GM18861 (cell line): Measurements from ENCODE around the gene ARHGAP9.
"Not testable (repeated sequence)": the region's sequence is repeated elsewhere in the genome, so short reads cannot be mapped to it uniquely, and the experiment has no call there.

Experiments
- ATAC-seq: cut with Tn5 transposase; IDR thresholded peaks from one replicate; pipeline ENCODE4 v1.9.1; 2021; ENCODE audit not compliant: unreplicated experiment

The ARHGAP9 gene

DNA sequence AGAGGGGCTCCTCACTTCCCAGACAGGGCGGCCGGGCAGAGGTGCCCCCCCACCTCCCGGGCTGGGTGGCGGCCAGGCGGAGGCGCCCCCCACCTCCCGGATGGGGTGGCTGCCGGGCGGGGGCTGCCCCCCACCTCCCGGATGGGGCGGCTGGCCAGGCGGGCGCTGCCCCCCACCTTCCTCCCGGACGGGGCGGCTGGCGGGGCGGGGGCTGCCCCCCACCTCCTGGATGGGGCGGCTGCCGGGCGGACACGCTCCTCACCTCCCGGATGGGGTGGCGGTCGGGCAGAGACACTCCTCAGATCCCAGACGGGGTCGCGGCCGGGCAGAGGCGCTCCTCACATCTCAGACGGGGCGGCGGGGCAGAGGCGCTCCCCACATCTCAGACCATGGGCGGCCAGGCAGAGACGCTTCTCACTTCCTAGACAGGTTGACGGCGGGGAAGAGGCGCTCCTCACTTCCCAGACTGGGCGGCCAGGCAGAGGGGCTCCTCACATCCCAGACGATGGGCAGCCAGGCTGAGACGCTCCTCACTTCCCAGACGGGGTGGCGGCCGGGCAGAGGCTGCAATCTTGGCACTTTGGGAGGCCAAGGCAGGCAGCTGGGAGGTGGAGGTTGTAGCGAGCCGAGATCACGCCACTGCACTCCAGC lies 15.5 kb upstream of the ARHGAP9 start:
- ATAC-seq = not testable (repeated sequence)

DNA sequence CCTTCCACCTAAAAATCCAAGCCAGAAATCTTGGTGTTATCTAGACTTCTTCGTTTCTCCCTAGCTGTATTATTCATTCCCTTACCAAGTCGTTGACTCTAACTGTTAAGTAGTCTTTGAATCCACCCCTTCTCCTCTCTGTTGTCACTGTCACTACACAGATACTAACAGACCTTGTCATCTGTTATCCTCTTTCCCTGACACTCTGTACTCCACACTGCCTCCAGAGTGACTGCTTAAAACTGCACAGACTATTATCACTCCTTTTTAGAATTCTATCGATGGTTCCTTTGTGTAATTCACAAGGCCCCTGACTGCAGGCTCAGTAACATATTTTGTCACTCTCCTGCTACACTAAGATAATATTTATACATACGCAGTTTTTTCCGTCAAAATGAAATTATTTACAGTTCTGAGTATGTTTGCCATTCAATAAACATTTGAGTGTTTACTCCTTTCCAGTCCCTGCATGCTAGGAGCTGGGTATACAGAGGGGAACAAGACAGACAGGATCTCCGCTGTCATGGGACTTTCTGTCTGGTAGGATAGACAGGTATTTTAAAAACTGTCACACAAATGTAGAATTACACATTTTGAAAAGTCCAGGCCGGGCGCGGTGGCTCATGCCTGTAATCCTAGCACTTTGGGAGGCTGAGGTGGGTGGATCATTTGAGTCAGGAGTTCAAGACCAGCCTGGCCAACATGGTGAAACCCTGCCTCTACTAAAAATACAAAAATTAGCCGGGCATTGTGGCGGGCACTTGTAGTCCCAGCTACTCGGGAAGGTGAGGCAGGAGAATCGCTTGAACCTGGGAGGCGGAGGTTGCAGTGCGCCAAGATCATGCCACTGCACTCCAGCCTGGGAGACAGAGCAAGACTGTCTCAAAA lies 12.0 kb upstream of the ARHGAP9 start:
- no peak for ATAC-seq

DNA sequence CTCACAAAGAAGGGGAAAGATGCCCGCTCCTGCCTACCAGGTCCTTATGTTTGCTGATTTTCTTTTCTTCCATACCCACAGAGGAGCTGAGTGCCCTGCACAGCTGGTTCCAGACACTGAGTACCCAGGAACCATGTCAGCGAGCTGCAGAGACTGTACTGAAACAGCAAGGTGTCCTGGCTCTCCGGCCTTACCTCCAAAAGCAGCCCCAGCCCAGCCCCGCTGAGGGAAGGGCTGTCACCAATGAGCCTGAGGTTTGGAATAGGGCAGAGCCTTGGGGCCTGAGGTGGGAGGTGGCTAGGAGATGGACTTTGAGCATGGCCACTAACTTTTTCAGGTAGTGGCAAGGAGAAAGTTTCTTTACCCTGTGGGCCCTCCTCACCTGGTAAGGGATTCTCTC lies 10.5 kb upstream of the ARHGAP9 start:
- ATAC-seq = no peak

DNA sequence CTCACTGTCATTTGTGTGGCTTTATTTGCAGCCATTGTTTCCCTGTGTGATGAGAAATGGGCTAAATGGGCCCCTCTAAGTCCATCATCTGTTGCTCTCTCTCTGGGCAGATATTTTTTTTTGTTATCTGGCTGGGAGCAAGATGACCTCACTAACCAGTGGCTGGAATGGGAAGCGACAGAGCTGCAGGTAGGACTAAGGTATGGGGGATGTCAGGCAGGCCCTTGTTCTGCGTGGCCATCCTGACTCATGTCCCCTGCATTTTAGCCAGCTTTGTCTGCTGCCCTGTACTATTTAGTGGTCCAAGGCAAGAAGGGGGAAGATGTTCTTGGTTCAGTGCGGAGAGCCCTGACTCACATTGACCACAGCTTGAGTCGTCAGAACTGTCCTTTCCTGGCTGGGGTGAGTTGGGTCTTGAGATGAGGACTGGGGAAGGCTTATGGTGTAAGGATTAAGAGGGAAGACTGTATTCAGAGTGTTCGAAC lies 9.5 kb upstream of the ARHGAP9 start:
- no peak for ATAC-seq

DNA sequence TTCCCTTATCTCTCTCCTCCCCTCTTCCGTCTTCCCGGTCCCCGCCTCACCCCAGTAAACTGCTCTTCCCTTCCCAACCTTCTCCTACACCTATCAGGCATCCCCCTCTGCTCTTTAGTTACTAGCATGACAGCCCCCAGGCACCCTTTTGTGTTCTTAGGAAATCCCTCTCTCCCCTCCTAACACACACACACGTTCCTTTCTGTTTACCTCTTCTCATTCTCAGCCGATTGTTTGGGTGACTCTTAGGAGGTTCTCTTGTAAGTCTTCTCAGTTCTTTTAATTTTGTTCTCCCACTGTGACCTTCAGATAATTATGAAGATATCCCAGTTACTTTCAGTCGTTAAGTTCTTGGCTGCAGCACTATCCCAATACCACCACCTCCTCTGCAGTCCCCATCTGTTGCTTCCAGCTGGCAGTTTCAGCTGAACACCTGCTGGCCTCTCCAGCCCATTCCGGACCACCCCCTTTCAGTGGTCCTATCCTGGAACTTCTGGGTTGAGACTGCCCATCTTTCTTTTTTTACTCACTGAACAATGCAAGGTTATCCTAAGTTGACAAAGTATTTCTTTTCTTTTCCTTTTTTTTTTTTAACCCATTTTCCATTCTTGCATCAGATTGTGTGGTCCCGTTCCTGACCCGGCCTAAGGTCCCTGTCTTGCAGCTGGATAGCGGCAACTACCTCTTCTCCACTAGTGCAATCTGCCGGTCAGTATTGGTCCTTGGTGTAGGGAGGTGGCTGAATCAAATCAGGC lies 8.9 kb upstream of the ARHGAP9 start:
- no peak for ATAC-seq

DNA sequence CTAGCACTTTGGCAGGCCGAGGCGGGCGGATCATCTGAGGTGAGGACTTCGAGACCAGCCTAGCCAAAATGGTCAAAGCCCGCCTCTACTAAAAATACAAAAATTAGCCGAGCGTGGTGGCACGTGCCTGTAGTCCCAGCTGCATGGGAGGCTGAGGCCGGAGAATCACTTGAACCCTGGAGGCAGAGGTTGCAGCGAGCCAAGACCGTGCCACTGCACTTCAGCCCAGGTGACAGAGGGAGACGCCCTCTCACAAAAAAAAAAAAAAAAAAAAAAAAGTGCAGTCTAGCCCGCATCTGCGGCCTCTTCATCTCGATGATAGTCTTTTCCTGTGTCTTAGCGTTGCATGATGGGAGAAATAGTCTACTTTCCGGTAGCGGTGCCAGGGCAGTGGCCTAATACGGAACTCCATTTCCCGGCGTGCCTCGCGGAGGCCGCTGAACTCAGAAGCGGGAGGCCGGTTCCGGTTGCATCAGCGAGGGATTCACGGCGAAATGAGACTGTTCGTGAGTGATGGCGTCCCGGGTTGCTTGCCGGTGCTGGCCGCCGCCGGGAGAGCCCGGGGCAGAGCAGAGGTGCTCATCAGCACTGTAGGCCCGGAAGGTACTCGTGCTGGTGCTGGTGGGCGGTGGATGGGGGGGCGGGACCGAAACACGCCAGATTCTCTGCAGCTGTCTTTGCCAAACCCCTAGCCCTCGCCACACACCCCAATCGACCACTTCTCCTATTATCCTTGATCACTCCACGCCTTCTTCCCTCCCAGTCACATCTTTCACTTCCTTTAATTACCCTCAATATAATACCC lies 8.1 kb upstream of the ARHGAP9 start, which contains the start of gene MARS1:
MARS1 (plus strand) TSS at position 472 of the 805 bp plus-strand sequence; CDS start at position 495, 23 bp downstream.
- ATAC-seq = peak; percentile 97

DNA sequence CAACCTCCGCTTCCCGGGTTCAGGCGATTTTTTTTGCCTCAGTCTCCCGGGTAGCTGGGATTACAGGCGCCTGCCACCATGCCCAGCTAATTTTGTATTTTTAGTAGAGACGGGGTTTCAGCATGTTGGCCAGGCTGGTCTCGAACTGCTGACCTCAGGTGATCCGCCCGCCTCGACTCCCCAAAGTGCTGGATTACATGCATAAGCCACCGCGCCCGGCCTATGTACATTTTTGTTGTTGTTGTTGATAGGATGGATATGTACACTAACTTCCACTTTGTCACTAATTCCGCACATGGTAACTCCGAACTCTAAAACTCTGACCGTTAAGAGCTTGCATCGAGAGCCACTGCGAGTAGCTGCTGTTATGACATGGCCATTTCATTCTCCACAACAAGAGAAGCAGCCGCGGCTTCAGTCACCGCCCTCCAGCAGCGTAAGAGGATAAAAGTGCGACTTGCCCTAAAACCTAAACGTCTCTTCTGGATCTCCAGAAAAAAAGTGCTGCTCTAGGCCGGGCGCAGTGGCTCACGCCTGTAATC lies 7.5 kb upstream of the ARHGAP9 start:
- ATAC-seq = no peak

DNA sequence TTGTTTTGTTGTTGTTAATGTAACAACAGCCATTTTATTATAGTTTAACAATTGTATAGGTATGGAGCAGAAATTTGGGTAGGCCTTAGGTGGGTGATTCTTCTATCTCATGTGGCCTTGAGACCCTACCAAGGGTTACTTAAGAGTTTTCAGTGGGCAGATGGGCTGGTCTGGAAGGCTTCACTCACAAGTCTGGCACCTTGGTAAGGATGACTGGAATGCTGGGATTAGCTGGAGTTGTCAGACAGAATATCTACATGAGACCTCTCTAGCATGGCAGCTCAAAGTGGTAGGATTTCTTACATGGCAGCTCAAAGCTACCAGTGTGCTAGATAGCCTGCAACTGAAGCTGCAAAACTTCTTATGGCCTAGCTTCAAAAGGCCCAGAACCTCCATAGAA lies 6.0 kb upstream of the ARHGAP9 start:
- ATAC-seq = no peak

DNA sequence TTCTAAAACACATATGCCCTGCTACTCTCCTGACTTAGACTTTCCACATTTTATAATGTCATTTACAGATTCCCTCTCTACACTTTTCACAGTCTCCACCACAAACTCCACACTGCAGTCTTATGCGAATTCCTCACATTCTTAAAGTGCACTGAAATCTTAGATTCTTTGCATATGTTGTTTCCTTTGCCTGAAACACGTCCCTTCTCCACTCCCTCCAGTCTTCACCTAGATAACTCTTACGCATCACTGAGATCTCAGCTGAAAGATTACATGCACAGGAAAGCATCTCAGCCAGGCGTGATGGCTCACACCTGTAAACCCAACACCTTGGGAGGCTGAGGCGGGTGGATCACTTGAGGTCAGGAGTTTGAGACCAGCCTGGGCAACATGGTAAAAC lies 3.8 kb upstream of the ARHGAP9 start:
- ATAC-seq = no peak

DNA sequence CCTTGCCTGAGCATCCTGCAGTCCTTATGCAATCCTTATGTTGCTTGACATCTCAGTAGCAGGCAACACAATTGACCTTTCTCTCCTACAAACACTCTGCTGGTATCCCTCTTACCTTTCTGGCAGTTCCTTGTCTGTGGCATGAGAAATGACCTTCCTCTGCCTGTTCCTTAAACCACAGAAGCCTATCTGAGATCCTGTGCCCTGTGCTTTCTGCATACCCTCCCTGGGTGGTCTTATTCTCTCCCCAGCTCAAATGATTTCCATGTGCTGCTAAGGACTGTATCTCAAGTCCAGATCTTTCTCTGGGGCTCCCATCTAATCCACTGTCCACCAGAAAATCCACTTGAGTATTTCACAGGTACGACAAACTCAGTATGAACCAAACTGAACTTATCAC lies 2.0 kb upstream of the ARHGAP9 start:
- ATAC-seq = no peak

DNA sequence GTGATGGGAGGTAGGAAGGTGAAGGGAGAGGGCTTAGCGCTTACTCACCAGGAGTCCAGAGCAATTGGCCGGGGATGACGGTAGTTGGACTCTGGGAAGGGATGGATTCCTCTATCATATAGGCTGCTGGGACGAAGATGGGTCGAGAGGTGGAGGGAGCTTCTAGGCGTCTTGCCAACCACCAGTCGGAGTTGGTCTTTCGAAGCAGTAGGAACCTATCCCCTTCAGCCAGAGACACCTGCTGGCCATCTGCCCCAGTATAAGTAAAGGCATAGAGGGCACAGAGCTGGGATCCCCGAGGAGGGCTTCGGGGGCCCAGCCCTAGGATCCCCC lies 657 bp downstream of the ARHGAP9 start:
- ATAC-seq = no peak

DNA sequence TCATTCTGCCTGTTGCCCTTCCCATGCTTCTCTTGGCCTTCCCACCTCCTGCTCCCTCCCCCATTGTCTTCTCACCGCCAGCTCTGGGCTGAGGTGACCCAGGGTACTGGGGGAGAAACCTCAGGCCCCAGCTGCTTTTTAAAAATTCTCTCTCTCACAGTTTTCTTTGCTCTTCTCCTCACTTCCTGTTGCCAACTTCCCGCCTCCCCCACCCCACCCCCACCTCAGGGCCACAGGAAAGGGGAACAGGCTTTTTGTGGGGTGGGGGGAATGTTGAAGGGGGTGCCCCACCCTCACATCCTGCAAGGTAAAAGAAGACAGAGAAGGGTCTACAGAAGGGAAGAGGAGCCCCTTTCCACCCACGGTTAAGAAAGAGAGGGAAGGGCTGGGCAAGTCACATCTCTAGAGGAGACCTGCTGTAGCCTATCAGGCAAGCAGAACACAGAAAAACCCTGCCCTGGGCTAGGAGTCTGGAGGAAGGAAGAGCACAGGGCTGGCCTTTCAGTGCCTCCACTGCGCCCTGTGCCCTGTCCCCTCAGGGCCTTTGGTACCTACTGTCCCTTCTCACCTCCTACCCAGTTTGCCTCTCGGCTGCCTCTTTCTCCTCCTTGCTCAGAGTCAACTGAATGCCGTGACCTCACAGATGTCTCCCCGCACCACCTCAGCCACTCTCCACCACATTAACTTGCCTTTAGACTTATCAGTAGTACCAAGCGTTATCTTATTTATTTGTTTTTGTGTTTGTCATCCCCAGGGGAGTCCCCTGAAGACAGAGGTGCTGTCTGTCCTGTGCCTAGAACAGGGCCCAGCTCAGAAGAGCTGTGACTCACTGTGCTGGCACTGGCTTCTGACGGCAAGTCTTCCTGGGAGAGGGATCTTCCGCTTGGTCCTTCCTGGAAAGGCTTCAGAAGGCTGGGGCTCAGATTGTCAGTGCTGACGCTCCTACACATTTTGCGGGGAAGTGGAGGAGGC lies 1.7 kb downstream of the ARHGAP9 start:
- no peak for ATAC-seq

DNA sequence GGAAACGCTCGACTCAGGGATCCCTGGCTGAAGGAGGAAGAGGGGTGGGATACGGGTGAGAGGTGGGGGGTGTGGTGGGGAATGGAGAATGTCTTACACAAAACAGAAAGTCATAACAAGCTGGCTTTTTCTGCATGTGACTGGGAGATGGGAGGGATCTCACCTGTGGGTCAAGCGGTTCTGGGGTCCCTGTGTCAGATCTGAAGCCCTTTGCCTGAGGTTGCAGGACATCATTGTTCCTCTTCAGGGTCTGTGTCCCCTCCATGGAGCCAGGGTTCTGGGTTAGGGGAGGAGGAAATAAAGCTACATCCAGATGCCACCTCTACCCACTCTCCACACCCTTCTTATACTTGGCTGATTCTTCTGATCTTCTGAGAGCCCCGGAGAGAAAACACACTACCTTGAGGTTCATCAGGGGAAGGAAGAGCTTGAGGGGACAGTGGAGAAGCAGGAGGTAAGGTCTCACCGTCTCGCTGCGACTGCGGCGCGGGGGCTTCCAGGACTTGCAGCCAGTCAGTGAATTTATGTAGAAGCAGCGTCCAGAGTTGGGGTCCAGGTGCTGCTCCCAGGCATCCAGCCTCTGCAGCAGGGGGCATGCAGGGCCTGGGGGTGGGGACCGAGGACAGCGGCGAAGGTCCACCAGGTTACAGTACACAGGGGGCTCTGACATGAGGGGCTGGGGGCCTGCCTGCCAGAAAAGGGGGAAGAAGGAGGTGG lies 2.5 kb downstream of the ARHGAP9 start:
- ATAC-seq = no peak

DNA sequence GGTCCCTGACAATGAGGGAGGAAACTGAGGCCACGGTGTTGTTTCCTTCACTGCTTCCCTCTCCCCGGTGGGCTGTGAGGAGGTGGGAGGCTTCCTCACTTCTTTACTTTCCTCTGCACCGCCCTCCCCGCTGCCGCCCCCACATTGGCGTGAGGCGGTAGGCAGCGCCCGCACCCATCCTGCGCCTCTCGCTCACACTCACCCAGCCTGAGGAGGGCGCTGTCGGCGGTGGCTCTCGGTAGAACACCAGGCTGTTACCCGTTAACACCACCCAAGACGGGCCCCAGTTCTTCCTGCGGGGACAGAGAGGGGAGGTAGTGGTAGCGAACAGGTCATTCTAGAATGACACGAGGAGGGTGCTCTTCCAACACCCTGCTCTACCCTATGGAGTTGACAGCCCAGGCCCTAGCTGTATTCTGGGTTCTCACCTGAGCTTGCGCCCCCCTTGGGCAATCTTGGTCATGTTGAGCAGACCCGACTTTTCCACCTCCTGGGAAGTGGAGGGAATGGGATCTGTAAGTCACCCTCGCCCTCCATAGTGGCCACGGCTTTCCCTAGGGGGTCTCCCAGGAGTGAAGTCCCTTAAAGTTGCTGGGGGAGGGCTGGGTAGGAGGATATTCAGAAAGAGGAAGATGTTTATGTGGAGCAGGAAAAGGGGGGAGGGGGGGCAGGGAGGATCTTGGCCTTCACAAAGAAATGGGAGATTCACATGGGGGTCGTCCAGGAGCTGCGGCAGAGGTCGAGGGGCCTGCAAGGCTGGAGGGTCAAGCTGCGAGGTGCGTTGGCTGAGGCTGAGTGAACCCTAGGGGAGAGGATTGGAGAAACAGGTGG lies 3.3 kb downstream of the ARHGAP9 start:
- ATAC-seq = no peak

DNA sequence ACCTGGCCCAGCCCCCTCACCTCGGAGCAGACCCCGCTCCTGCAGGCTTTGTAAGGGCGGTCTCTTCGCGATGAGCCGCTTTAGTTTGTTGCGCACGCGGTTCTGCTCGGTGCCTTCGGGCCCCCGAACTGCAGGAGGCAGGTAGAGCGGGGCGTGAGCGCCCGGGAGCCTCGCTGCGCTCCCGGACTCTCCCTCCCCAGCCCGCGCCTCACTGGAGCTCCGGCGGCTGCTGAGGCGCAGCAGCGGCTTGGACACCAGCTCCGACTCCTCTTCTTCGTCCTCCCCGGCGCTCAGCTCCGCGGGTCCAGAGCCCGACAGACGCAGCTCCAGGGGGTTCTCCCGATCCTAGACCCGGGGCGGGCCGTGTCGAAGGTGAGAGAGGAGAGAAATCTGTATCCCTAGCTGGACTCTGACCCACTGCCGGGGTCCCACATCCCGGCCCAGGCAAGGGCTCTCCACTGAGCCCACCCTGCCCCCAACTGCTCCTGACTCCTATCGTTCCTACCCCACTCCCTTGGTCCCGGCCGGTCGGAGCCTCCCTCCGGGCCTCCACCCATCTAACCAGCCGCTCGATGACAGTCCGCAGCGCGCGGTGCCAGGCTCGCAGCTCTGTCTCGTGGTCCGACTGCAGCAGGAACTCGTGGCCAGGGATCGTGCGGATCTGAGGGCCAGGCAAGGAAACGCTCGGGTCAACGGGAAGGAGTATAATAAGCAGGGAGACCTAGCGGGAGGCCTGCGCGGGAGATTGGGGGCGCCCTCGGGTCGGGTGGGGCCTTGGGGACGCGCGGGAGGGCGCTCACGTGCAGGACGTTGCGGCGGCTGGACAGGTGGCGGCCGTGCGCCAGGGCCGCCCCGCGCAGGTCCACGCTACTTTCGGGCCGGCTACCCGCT lies 4.2 kb downstream of the ARHGAP9 start:
- no peak for ATAC-seq

DNA sequence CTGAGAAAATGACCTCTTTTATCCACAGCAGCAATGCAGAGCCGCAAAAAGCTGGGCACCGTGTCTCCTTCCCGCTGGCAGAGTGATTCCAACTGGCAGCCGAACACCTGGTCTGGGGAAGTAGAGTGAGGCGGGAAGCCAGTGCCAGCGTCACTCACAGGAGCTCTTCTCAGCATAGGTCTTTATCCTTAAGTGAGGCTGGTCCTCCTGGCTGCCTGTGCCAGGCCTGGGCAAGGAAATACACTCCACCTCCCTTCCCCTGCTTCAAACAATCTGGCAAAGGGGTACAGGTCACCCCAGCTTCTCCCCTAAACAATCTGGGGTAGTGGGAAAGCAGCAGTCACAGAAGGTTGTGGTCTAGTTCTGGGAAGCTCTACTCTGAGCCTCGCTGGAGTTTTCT lies 4.8 kb downstream of the ARHGAP9 start:
- no peak for ATAC-seq

DNA sequence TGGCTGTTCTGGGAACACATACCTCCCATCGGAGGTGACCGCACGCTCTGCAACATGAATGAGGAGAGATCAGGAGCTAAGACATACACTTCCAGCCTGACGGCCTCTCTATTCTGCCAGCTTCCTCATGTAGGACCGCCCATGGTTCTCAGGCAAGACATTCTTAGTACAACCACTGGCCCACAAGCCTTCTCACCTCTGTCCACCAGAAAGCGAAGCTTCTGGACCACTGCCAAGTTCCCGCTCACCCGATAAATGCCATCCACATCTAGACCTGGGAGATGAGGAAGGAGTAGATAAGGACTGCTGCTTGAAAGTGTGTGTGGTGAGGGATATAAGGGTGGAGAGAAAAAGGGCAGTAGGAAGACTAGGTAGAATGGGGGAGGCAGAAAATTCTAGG lies 5.2 kb downstream of the ARHGAP9 start:
- no peak for ATAC-seq
